RWPE1 (cell line): ENCODE measurements around the gene FIGN.

Source experiments
- CTCF ChIA-PET: fragments of 350-600 bp; sonication (Branson Sonifier 250); formaldehyde crosslinking; extraction: SDS; loops from one replicate; lab custom pipeline; 2021; lab: Yijun Ruan, JAX
- POLR2A ChIA-PET: fragments of 400-600 bp; formaldehyde crosslinking; extraction: SDS; loops from one replicate; lab custom pipeline; 2020; ENCODE audit warnings: antibody characterized with exemption; ENCODE audit not compliant: low non-redundant PET; lab: Yijun Ruan, JAX
- DNase-seq: peaks from one replicate; pipeline ENCODE4 v3.0.0; 2012; ENCODE audit warnings: low spot score
- H3K27ac ChIP-seq: fragments of 450-650 bp; 2 replicates; pipeline ENCODE4 v1.5.1; 2017
- CTCF ChIP-seq: fragments of 450-650 bp; conservative IDR thresholded peaks from 2 replicates; pipeline ENCODE4 v1.5.1; 2017; ENCODE audit warnings: low read depth, mild to moderate bottlenecking

FIGN gene

GRCh38 chr2:163751696-163752095 is 15.9 kb upstream of the FIGN start:
- POLR2A ChIA-PET = no interaction called here

DNA sequence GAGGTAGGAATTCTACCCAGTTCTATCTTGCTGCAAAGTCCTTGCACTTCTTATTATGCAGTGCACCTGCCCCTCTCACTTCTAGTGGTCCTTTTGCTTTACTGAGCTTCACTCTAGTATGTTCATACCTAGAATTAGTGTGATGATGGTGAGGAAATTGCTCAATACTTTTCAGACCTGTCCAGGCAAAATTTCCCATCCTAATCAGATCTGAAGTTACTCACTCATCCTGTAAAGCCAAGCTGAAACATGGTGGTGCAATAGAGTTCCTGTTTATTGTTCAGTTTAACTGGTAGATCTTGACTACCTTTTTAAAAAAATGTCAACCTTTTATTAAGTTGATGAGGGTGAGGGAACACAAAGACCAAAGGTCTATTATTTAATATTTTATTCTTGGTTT is 12.6 kb upstream of the FIGN start:
- TF ChIP-seq CTCF = no peak
- CTCF ChIA-PET = no interaction called here
- DNase-seq = peak; percentile 61
- POLR2A ChIA-PET = no interaction called here
- H3K27ac ChIP-seq = peak overlapping the region; percentile 82

More at GRCh38 chr2:163751696-163752095, 15.9 kb upstream of the FIGN start:
- no peak overlapping the region for H3K27ac ChIP-seq
- TF ChIP-seq CTCF = no peak
- no peak for DNase-seq
- CTCF ChIA-PET = no interaction called here

- ChIA-PET CTCF (no interaction called here), POLR2A (no interaction called here)
- DNase-seq = no peak
- TF ChIP-seq CTCF = no peak
- no peak overlapping the region for H3K27ac ChIP-seq
Measured at GRCh38 chr2:163741435-163741834, 5.6 kb upstream of the FIGN start.

- ChIA-PET POLR2A (no interaction called here), CTCF (interaction anchor here (0.6 kb wide), 1 partner anchor 24 kb away, joined by 3 read pairs; no protein-coding TSS in a partner anchor)
- H3K27ac ChIP-seq = no peak overlapping the region
- DNase-seq = no peak
- TF ChIP-seq CTCF = no peak
Measured at GRCh38 chr2:163737563-163737962, 1.8 kb upstream of the FIGN start.

- ChIA-PET POLR2A (no interaction called here), CTCF (no interaction called here)
- H3K27ac ChIP-seq = 0 out of 2 replicates have a peak overlapping the region, but pooled peaks have one; percentile 88
- no peak for TF ChIP-seq CTCF
- no peak for DNase-seq
Measured at GRCh38 chr2:163737190-163737439, 1.3 kb upstream of the FIGN start.

DNA sequence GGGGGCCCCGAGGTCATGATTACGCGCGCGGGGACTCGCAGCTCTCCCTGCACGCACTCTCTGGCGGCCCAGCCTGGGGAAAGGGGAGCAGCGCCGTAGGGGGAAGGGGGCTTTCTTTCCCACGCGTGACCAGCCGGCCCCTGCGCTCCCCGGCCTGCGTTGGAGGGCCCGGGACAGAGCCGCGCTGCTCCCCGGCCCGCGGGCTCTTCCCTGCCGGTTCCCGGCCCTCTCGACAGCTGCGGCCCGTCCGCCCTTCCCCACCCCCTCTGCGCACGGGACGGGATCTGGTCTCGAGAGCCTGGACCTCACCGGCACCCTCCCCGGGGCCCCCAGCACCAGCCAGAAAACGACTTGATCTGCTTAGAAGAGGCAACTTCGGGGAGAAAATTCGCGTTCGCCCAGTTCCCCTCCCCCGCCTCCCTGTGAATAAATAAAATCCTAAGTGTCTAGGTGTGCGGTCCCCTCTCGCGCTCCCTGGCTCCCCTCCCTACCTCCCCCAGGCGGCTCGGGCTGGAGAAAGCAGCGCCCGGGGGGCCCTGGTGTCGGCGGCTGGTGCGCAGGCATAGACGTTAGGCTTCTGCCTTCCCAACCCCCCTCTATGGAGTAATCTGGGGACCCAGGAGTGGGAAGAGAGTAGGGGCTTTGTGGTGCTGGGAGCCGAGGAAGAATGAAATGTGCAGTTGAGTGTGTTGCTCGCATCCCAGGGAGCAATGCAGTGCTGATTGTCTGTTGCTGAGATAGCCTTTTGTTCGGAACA is 803 bp upstream of the FIGN start:
- CTCF ChIA-PET = interaction anchor here (0.5 kb wide), 1 partner anchor 94 kb away, joined by 4 read pairs; no protein-coding TSS in a partner anchor
- POLR2A ChIA-PET = interaction anchor here (0.6 to 1.0 kb wide), 2 partner anchors 142 to 177 kb away, joined by 3 to 4 read pairs; no protein-coding TSS in a partner anchor
- peak overlapping the region; percentile 88 for H3K27ac ChIP-seq
- no peak for TF ChIP-seq CTCF
- DNase-seq = peak; percentile 48
